Activated B cell treated with CpG ODN at 0.5 μM for 24 hours (primary cell): Measurements from ENCODE around the gene ZNF18. TPM values are rescaled to one million over a fixed set of nuclear protein-coding genes. Genes with fewer than 3 reads are reported as not detected.
"Not testable (repeated sequence)": the region's sequence is repeated elsewhere in the genome, so short reads cannot be mapped to it uniquely, and the experiment has no call there.

Experiments used
- ATAC-seq: fragments of 200-7000 bp; cut with Tn5 transposase; one replicate; pipeline ENCODE4 v1.10.0; 2021; ENCODE audit warnings: low read depth, mild to moderate bottlenecking, moderate library complexity
- CTCF ChIA-PET: fragments of 350-600 bp; sonication (Branson Sonifier 250); formaldehyde crosslinking; loops from one replicate; lab custom pipeline; 2021; ENCODE audit warnings: antibody characterized with exemption; lab: Charles Lee
- POLR2A ChIA-PET: fragments of 350-600 bp; sonication (Branson Sonifier 250); formaldehyde crosslinking; loops from one replicate; lab custom pipeline; 2021; ENCODE audit warnings: antibody characterized with exemption; lab: Charles Lee
- DNase-seq: peaks from one replicate; pipeline ENCODE4 v3.0.0; 2022
- H3K27ac Mint-ChIP-seq: one replicate; pipeline ENCODE4 v1.8.0; 2020; ENCODE audit warnings: mixed read lengths
- H3K27me3 Mint-ChIP-seq: one replicate; pipeline ENCODE4 v1.8.0; 2021; ENCODE audit warnings: mixed read lengths
- H3K36me3 Mint-ChIP-seq: one replicate; pipeline ENCODE4 v1.8.0; 2021; ENCODE audit warnings: low read depth, mixed read lengths
- H3K4me1 Mint-ChIP-seq: one replicate; pipeline ENCODE4 v1.8.0; 2021; ENCODE audit warnings: mixed read lengths
- H3K4me3 Mint-ChIP-seq: one replicate; pipeline ENCODE4 v1.8.0; 2020; ENCODE audit warnings: mild to moderate bottlenecking, mixed read lengths
- H3K9me3 Mint-ChIP-seq: one replicate; pipeline ENCODE4 v1.8.0; 2020; ENCODE audit warnings: mixed read lengths
- CTCF ChIP-seq: fragments of 200-600 bp; IDR thresholded peaks from one replicate; pipeline ENCODE4 v1.8.0; 2022; ENCODE audit warnings: antibody characterized with exemption, mild to moderate bottlenecking
- intact Hi-C: fragments of 100-400 bp; cut with micrococcal nuclease; formaldehyde crosslinking; loops from one replicate; pipeline ENCODE4 v1.15.1; 2024
- total RNA-seq: library from RNA; stranded (reverse); gene quantifications from 2 replicates; pipeline ENCODE4 v1.2.3, GENCODE V29; 2022

ZNF18 gene
- total RNA-seq, 1 donor from 2014 or later: 11.8 TPM

- CTCF ChIA-PET: no interaction called here
- peaks cover 68% of the 10 kb centered on the region for H3K36me3 Mint-ChIP-seq
Observed at GRCh38 chr17:11981862-11982261, 15.4 kb downstream of the ZNF18 start.

GRCh38 chr17:11980813-11981212, 16.5 kb downstream of the ZNF18 start:
- Mint-ChIP-seq H3K4me3 (no peak overlapping the region), H3K36me3 (peaks cover 65% of the 10 kb centered on the region), H3K9me3 (no peaks in the 10 kb centered on the region), H3K4me1 (no peaks in the 10 kb centered on the region), H3K27me3 (no peaks in the 10 kb centered on the region), H3K27ac (no peak overlapping the region)
- ChIA-PET CTCF (no interaction called here), POLR2A (interaction anchor here (0.6 kb wide), 1 partner anchor 17 kb away, joined by 3 read pairs; the partner anchor contains the start of gene ZNF18)
- DNase-seq: no peak
- ATAC-seq: no peak
- no peak for TF ChIP-seq CTCF
- intact Hi-C loops: no loop called here

More at GRCh38 chr17:11981862-11982261, 15.4 kb downstream of the ZNF18 start:
- DNase-seq (no peak), ATAC-seq (no peak)
- Mint-ChIP-seq H3K9me3 (no peaks in the 10 kb centered on the region), H3K27me3 (no peaks in the 10 kb centered on the region), H3K4me1 (no peaks in the 10 kb centered on the region), H3K27ac (no peak overlapping the region), H3K4me3 (no peak overlapping the region)
- POLR2A ChIA-PET: no interaction called here
- no peak for TF ChIP-seq CTCF
- intact Hi-C loops: no loop called here

- H3K27ac Mint-ChIP-seq: no peak overlapping the region
- H3K36me3 Mint-ChIP-seq: peaks cover 67% of the 10 kb centered on the region
- no peak overlapping the region for H3K4me3 Mint-ChIP-seq
- no peak for ATAC-seq
- intact Hi-C loops: no loop called here
- DNase-seq: no peak
- CTCF ChIA-PET: no interaction called here
- no peak for TF ChIP-seq CTCF
- POLR2A ChIA-PET: interaction anchor here (1.6 kb wide), 1 partner anchor 17 kb away, joined by 5 read pairs; the partner anchor contains the start of gene ZNF18
- H3K4me1 Mint-ChIP-seq: no peaks in the 10 kb centered on the region
- H3K27me3 Mint-ChIP-seq: no peaks in the 10 kb centered on the region
- H3K9me3 Mint-ChIP-seq: no peaks in the 10 kb centered on the region
Observed at GRCh38 chr17:11979795-11980194, 17.5 kb downstream of the ZNF18 start.

GRCh38 chr17:11972741-11973140, 24.5 kb downstream of the ZNF18 start:
- H3K4me1 Mint-ChIP-seq, POLR2A ChIA-PET, CTCF ChIA-PET, H3K27ac Mint-ChIP-seq, H3K4me3 Mint-ChIP-seq, DNase-seq, intact Hi-C loops, ATAC-seq, H3K27me3 Mint-ChIP-seq: not testable (repeated sequence)
- Mint-ChIP-seq H3K36me3 (peaks cover 27% of the 10 kb centered on the region), H3K9me3 (peaks cover 11% of the 10 kb centered on the region)

GRCh38 chr17:11969565-11969964, 27.7 kb downstream of the ZNF18 start:
- TF ChIP-seq CTCF: no peak
- ChIA-PET CTCF (no interaction called here), POLR2A (no interaction called here)
- intact Hi-C loops: no loop called here
- ATAC-seq: no peak
- no peak overlapping the region for H3K27ac Mint-ChIP-seq
- no peaks in the 10 kb centered on the region for H3K27me3 Mint-ChIP-seq
- no peak overlapping the region for H3K4me3 Mint-ChIP-seq
- peaks cover 21% of the 10 kb centered on the region for H3K36me3 Mint-ChIP-seq
- no peaks in the 10 kb centered on the region for H3K4me1 Mint-ChIP-seq
- no peak for DNase-seq
- H3K9me3 Mint-ChIP-seq: peaks cover 29% of the 10 kb centered on the region

GRCh38 chr17:11954936-11955335, 42.3 kb downstream of the ZNF18 start:
- peaks cover 40% of the 10 kb centered on the region for H3K36me3 Mint-ChIP-seq
- DNase-seq: no peak
- no peak for TF ChIP-seq CTCF
- intact Hi-C loops: no loop called here
- H3K9me3 Mint-ChIP-seq: peaks cover 28% of the 10 kb centered on the region
- no peak for ATAC-seq
- no peaks in the 10 kb centered on the region for H3K4me1 Mint-ChIP-seq
- no peaks in the 10 kb centered on the region for H3K27me3 Mint-ChIP-seq
- ChIA-PET CTCF (no interaction called here), POLR2A (no interaction called here)
- H3K4me3 Mint-ChIP-seq: no peak overlapping the region
- H3K27ac Mint-ChIP-seq: no peak overlapping the region
